Measurements from ENCODE around the gene NANS.

The NANS gene

DNA sequence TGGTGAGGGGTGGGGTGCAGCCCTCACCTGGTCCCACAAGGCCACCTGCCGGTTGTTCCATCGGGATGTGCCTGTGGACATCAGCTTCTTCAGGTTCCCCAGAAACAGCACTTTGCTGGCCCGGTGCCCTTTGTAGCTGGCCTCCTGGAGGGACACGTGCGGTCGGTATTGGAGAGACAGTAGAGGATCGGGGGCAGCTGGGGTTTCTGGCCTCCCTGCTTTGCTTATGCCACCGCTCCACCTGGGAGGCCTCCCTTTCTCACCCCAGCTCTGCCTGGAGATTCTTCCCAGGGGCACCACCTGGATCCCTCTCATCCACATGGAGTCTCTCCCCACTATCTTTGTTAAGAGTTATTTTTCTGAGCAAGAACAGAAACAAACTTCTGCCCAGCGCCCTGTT is 75.6 kb downstream of the NANS start:
- no peak for DNase-seq (ENCODE audit: low read depth in 1 of 2, low spot score in 1 of 2)

Data from activated T-helper 1 cell treated with anti-CD3 and anti-CD28 coated beads, Interleukin-2, amount 50 U/mL, for 16 hours (primary cell).